Esophagus squamous epithelium (tissue), 4 donors: ENCODE measurements around the gene CDC34.

ENCODE experiments used
- CTCF ChIP-seq, 6 experiments: fragments of 450-650 bp in 4 of 6; fragments of 200-600 bp in 2 of 6; sonication (generic) in 2 of 6; IDR thresholded peaks; one replicate each; pipeline ENCODE4 v1.5.1; 2016 to 2019; ENCODE audit warnings: antibody characterized with exemption in 6 of 6, mild to moderate bottlenecking in 4 of 6, moderate library complexity in 4 of 6
- POLR2A ChIP-seq, 4 donors: fragments of 450-650 bp; IDR thresholded peaks; one replicate each; pipeline ENCODE4 v1.6.1; 2017; ENCODE audit warnings: antibody characterized with exemption in 4 of 4, mild to moderate bottlenecking in 4 of 4, moderate library complexity in 3 of 4

GRCh38 chr19:522726-523125, 8.8 kb upstream of the CDC34 start:
- no peak for TF ChIP-seq CTCF (IDR thresholded peaks at IDR 0.05)
- no peak for TF ChIP-seq POLR2A (IDR thresholded peaks at IDR 0.05)
